Neural crest cell (in vitro differentiated cells): ENCODE measurements around the gene NTPCR. TPM values are rescaled to one million over a fixed set of nuclear protein-coding genes. Genes with fewer than 3 reads are reported as not detected.

ENCODE experiments used
- DNase-seq: peaks from one replicate; pipeline ENCODE4 v3.0.0; 2021; ENCODE audit warnings: low read depth, mixed read lengths, low spot score
- H3K27ac Mint-ChIP-seq: one replicate; pipeline ENCODE4 v1.8.0; 2021; ENCODE audit warnings: mild to moderate bottlenecking, mixed read lengths; ENCODE audit not compliant: unreplicated experiment
- H3K27me3 Mint-ChIP-seq: 2 replicates; pipeline ENCODE4 v1.8.0; 2021; ENCODE audit warnings: low read depth, mild to moderate bottlenecking, mixed read lengths
- H3K36me3 Mint-ChIP-seq: 2 replicates; pipeline ENCODE4 v1.8.0; 2021; ENCODE audit warnings: low read depth, mild to moderate bottlenecking, mixed read lengths
- H3K4me1 Mint-ChIP-seq: 2 replicates; pipeline ENCODE4 v1.8.0; 2021; ENCODE audit warnings: mixed read lengths
- H3K4me3 Mint-ChIP-seq: one replicate; pipeline ENCODE4 v1.8.0; 2021; ENCODE audit warnings: mild to moderate bottlenecking, mixed read lengths
- H3K9me3 Mint-ChIP-seq: 2 replicates; pipeline ENCODE4 v1.8.0; 2021; ENCODE audit warnings: mixed read lengths
- CTCF ChIP-seq: fragments of 200-600 bp; sonication (generic); conservative IDR thresholded peaks from 2 replicates; pipeline ENCODE4 v1.5.0; 2021; ENCODE audit warnings: antibody characterized with exemption, mild to moderate bottlenecking
- total RNA-seq: library from RNA; stranded (reverse); gene quantifications from 2 replicates; pipeline ENCODE4 v1.2.1, GENCODE V29; 2021

Gene NTPCR
- total RNA-seq, 1 donor from 2014 or later = 55.5 TPM

GRCh38 chr1:232988572-232989040, 38.2 kb downstream of the NTPCR start:
- Mint-ChIP-seq H3K27ac (peak overlapping the region; percentile 35), H3K4me3 (no peak overlapping the region), H3K9me3 (peaks cover 10% of the 10 kb centered on the region), H3K27me3 (no peaks in the 10 kb centered on the region), H3K4me1 (peaks cover 18% of the 10 kb centered on the region), H3K36me3 (peaks cover 29% of the 10 kb centered on the region)
- no peak for DNase-seq
- TF ChIP-seq CTCF = no peak

- H3K36me3 Mint-ChIP-seq = peaks cover 36% of the 10 kb centered on the region
- peaks cover 3% of the 10 kb centered on the region for H3K4me1 Mint-ChIP-seq
- TF ChIP-seq CTCF = no peak
- DNase-seq = no peak
- H3K4me3 Mint-ChIP-seq = no peak overlapping the region
- H3K9me3 Mint-ChIP-seq = peaks cover 12% of the 10 kb centered on the region
- peak overlapping the region; percentile 19 for H3K27ac Mint-ChIP-seq
- H3K27me3 Mint-ChIP-seq = no peaks in the 10 kb centered on the region
Observed at GRCh38 chr1:232990176-232991128, 40.0 kb downstream of the NTPCR start.

DNA sequence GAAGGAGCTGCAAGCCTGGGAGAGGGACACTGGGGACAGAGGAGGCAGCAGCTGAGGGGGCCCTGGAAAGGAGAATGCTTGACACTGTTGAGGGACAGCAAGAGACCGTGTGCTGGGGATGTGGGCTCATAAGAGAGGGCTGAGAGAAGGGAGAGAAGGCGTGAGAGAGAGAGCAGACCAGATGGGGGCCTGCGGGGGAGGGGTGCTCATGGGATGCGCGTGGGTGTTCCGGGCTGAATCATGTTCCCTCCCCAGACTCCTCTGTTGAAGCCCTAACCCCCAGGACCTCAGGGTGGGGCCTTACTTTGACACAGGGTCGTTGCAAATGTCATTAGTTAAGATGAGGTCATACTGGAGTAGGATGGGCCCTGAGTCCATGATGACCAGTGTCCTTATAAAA, 40.8 kb downstream of the NTPCR start:
- DNase-seq = no peak
- TF ChIP-seq CTCF = no peak
- Mint-ChIP-seq H3K36me3 (peaks cover 36% of the 10 kb centered on the region), H3K4me1 (no peaks in the 10 kb centered on the region), H3K27me3 (no peaks in the 10 kb centered on the region), H3K27ac (peak overlapping the region; percentile 35), H3K9me3 (peaks cover 12% of the 10 kb centered on the region), H3K4me3 (no peak overlapping the region)

- Mint-ChIP-seq H3K27me3 (no peaks in the 10 kb centered on the region), H3K27ac (no peak overlapping the region), H3K36me3 (peaks cover 40% of the 10 kb centered on the region), H3K4me1 (no peaks in the 10 kb centered on the region), H3K9me3 (peaks cover 12% of the 10 kb centered on the region), H3K4me3 (no peak overlapping the region)
- TF ChIP-seq CTCF = no peak
- DNase-seq = no peak
Observed at GRCh38 chr1:232992227-232992626, 41.8 kb downstream of the NTPCR start.

- Mint-ChIP-seq H3K36me3 (peaks cover 52% of the 10 kb centered on the region), H3K27ac (no peak overlapping the region), H3K4me1 (no peaks in the 10 kb centered on the region), H3K4me3 (no peak overlapping the region), H3K9me3 (peaks cover 12% of the 10 kb centered on the region), H3K27me3 (no peaks in the 10 kb centered on the region)
- TF ChIP-seq CTCF = no peak
- no peak for DNase-seq
Observed at GRCh38 chr1:232993555-232993954, 43.1 kb downstream of the NTPCR start.
